ENCODE measurements around the gene CDK3.

Gene CDK3

GRCh38 chr17:75980188-75981018 lies 20.3 kb upstream of the CDK3 start:
- DNase-seq (ENCODE audit: low read depth), result peak; percentile 38
- TF ChIP-seq CTCF (conservative IDR thresholded peaks at IDR 0.05; ENCODE audit: control insufficient read depth, insufficient read depth, low read depth, low read length), result no peak
- peak overlapping the region; percentile 88 for H3K4me3 ChIP-seq (ENCODE audit: control insufficient read depth, low read depth, low read length)

GRCh38 chr17:75981019-75981615 lies 19.5 kb upstream of the CDK3 start:
- no peak for TF ChIP-seq CTCF (conservative IDR thresholded peaks at IDR 0.05; ENCODE audit: control insufficient read depth, insufficient read depth, low read depth, low read length)
- no peak overlapping the region for H3K4me3 ChIP-seq (ENCODE audit: control insufficient read depth, low read depth, low read length)
- no peak for DNase-seq (ENCODE audit: low read depth)

- DNase-seq (ENCODE audit: low read depth), result peak; percentile 63
- TF ChIP-seq CTCF (conservative IDR thresholded peaks at IDR 0.05; ENCODE audit: control insufficient read depth, insufficient read depth, low read depth, low read length), result no peak
- H3K4me3 ChIP-seq (ENCODE audit: control insufficient read depth, low read depth, low read length), result no peak overlapping the region
These were observed 17.0 kb upstream of the CDK3 start for GRCh38 chr17:75983501-75984181.

GRCh38 chr17:75985986-75986385 lies 14.7 kb upstream of the CDK3 start:
- no peak overlapping the region for H3K4me3 ChIP-seq (ENCODE audit: control insufficient read depth, low read depth, low read length)
- TF ChIP-seq CTCF (conservative IDR thresholded peaks at IDR 0.05; ENCODE audit: control insufficient read depth, insufficient read depth, low read depth, low read length), result no peak
- DNase-seq (ENCODE audit: low read depth), result no peak

- DNase-seq (ENCODE audit: low read depth), result no peak
- no peak overlapping the region for H3K4me3 ChIP-seq (ENCODE audit: control insufficient read depth, low read depth, low read length)
- TF ChIP-seq CTCF (conservative IDR thresholded peaks at IDR 0.05; ENCODE audit: control insufficient read depth, insufficient read depth, low read depth, low read length), result no peak
These were observed 13.6 kb upstream of the CDK3 start for GRCh38 chr17:75987041-75987440.

GRCh38 chr17:75991396-75991795 lies 9.3 kb upstream of the CDK3 start:
- TF ChIP-seq CTCF (conservative IDR thresholded peaks at IDR 0.05; ENCODE audit: control insufficient read depth, insufficient read depth, low read depth, low read length), result no peak

More at GRCh38 chr17:75991396-75991795, 9.3 kb upstream of the CDK3 start:
- DNase-seq (ENCODE audit: low read depth), result no peak
- H3K4me3 ChIP-seq (ENCODE audit: control insufficient read depth, low read depth, low read length), result no peak overlapping the region

Measured in fibroblast of mammary gland (primary cell).